HEK293T (cell line): ENCODE data around the gene MYO1A.

ENCODE experiments used
- CTBP1 ChIP-seq: fragments of 450-650 bp; IDR thresholded peaks from 2 replicates; pipeline ENCODE4 v1.6.1; 2016; ENCODE audit warnings: borderline replicate concordance
- LEF1 ChIP-seq: fragments of 450-650 bp; IDR thresholded peaks from 2 replicates; pipeline ENCODE4 v1.6.1; 2017; ENCODE audit warnings: mild to moderate bottlenecking, borderline replicate concordance
- SP1 ChIP-seq: fragments of 450-650 bp; IDR thresholded peaks from 2 replicates; pipeline ENCODE4 v1.6.1; 2017
- ZNF384 ChIP-seq: fragments of 450-650 bp; IDR thresholded peaks from 2 replicates; pipeline ENCODE4 v1.6.1; 2016

DNA sequence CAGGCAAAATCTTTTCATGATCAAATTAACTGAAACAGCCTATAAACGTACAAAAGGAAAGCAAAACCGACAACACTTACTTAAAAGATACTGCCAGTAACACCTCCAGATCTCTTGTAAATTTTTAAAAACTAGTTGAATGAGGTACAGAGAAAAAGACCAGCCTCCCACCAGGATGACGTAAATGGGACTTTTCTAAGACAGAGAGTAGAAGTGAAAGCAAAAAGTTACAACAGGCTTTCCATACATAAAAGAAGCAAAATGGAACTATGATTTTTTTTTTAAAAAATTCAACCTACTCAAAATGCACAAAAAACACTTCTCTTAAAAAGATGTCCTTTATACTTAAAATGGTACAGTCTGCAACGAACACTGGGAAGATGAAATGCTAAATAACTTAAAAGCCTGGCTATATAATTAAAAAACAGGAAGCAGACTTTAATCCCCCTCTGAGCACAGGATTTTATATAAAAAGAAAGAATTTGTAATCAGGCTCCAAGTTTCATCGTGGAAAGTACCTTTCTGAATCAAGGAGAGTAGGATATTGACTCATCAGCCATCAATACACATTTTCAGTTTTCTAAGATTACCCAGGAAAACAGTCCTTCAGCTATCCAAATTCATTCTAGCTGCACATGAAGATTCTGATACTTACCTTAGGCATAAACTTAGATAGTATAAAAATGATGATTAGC lies 14.2 kb upstream of the MYO1A start:
- TF ChIP-seq SP1 (no peak), ZNF384 (no peak), CTBP1 (no peak), LEF1 (no peak)
